HG03039 (cell line): Measurements from ENCODE around the gene SEMA6B.

Experiments used
- ATAC-seq: cut with Tn5 transposase; IDR thresholded peaks from one replicate; pipeline ENCODE4 v1.9.1; 2021; ENCODE audit warnings: mild to moderate bottlenecking, moderate library complexity; ENCODE audit not compliant: unreplicated experiment

The SEMA6B gene

DNA sequence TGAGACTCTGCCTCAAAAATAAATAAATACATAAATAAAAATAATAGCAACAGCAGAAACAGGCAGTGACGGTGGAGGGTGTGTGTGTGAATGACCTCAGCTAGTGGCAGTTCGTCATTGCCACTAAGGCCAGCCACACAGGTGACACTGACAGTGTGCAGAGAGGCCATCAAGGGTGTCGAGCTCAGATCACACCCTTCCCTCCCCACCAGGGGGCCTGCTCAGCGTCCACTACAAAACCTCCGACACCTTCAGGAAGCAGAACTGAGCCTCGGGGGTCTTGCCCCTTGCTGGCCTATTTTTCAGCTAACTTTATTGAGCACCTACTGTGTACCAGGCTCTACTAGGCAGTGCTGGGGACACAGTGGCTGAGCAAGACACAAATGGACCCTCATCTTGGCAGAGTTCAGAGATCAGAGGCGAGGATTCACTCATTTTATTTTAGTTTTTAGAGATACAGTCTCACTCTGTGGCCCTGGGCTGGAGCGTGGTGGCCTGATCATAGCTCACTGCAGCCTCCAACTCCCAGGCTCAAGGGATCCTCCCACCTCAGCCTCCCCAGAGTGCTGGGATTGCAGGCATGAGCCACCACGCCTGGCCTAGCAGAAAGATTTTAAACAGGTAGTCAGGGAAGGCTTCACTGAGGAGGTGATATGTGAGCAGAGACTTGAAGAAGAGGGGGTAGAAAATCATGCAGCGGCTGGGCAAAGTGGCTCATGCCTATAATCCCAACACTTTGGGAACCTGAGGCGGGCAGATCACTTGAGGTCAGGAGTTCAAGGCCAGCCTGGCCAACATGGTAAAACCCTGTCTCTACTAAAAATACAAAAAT is 30.3 kb upstream of the SEMA6B start:
- ATAC-seq: no peak

DNA sequence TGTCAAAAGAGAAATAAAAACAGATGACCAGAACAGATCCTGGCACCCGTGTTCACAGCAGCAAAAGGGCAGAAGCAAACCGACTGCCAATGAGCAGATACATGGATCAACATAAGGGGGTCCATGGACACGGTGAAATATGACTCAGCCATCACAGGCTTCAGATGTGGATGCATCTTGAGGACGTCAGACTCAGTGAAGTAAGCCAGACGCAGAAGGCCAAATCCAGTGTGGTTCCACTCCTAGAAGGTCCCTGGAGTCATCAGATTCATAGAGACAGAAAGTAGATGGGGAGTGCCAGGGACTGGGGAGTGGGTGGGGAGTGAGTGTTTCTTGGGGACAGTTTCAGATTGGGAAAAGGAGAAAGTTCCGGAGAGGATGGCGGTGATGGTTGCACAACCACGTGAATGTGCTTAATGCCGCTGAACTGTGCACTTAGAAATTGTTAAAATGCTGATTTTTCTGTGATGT is 28.8 kb upstream of the SEMA6B start:
- no peak for ATAC-seq

DNA sequence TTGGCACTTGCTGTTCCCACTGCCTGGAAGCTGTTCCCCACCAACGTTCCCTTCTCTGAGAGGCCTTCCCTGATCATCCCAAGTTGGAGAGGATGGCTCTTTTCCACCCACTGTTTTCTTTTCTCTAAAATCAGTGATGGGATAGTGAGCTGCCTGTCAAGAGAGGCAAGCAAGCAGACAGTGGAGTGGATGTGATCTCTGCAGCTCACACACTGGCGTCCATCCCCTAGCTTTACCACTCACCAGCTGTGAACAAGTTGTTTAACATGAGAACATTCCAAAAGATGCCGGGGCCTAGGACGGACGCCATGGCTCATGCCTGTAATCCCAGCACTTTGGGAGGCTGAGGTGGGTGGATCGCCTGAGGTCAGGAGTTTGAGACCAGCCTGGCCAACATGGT is 28.0 kb upstream of the SEMA6B start:
- ATAC-seq: no peak

DNA sequence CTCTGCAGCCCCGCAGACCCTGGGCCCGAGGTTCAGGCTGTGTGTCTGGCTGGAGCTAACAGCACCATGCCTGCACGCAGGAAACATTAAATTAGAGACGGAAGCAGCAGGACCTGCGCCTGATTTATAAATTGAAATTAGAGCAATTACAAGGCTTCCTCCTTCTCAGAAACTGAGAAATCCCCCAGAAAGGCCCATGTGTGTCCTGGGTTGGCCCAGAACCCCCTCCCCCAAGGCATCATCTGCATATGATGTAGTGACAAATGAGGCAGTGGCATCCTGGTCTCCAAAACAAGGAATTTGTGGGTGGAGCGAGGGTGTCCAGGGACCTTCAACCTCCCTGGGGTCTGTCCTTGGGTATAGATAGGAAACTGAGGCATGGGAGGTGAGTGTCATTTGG is 27.2 kb upstream of the SEMA6B start:
- no peak for ATAC-seq

DNA sequence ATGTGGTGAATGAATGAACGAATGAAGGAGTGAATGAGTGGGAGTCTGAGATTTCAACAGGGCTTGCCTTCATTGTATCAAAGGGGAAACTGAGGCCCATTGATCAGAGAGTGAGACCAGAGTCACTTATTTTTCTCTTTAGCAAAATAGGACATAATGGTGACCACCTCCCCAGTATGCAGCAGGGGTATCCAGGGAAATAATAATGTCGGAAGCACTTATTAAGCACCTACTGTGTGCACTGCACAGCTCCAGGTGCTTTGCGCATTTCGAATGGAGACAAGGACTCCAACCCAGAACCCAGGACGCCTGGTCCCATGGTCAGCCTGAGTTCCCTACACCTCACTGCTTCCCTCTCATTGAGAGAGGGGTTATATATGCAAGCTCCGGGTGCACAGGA is 26.8 kb upstream of the SEMA6B start:
- no peak for ATAC-seq

DNA sequence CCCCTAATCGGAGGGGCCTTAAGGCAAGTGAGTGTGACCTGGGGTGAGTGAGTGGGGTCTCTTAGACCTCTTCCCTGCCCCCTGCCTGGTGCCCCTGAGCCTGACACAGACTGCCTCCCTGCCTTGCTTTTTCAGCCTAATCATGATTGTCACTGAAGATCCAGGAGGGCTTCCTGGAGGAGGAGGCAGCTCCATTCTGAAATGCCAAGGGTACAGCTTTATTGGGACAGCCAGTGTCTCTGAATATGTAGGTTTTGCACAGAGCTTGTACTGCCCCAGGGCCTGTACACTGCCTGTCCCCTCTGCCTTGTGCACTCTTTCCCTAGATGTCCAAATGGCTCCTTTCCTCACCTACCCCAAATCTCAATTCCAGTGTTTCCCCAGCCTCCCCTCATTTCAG is 26.1 kb upstream of the SEMA6B start:
- ATAC-seq: no peak

DNA sequence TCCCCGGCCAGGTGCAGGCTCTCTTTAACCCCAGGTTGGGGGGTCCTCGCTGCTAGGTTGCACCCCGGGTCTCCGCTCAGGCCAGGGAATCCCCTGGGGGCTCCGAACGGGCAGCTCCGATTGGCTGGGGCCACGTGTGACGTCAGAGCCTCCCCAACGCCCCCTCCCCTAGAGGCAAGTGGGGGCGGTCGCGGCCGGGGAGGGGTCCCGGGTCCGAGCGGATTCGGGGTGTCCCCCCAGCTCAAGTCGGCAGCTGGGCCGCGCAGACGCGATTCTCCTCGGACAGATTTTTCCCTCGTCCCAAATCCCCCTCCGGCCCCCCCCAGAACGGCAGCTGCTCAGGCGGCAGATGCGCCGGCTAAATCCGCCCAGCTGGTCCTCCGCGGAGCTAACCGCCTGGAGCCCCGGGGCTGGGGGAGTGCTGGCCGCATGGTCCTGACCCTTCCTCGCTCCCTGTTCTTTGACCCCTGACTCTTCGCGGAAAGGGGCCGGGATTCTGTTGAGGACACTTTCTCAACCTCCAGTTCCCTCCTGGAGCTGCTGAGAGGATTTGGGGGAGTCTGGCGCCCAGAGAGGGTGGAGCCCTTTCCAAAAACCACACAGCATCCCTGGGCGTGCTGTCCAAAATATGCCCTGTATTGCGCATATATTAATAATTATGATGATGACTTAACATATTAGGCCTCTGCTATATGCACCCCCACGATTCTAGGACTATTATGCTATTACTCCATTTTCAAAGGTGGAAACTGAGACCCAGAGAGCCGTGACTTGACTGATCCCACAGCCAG is 25.4 kb upstream of the SEMA6B start:
- no peak for ATAC-seq

DNA sequence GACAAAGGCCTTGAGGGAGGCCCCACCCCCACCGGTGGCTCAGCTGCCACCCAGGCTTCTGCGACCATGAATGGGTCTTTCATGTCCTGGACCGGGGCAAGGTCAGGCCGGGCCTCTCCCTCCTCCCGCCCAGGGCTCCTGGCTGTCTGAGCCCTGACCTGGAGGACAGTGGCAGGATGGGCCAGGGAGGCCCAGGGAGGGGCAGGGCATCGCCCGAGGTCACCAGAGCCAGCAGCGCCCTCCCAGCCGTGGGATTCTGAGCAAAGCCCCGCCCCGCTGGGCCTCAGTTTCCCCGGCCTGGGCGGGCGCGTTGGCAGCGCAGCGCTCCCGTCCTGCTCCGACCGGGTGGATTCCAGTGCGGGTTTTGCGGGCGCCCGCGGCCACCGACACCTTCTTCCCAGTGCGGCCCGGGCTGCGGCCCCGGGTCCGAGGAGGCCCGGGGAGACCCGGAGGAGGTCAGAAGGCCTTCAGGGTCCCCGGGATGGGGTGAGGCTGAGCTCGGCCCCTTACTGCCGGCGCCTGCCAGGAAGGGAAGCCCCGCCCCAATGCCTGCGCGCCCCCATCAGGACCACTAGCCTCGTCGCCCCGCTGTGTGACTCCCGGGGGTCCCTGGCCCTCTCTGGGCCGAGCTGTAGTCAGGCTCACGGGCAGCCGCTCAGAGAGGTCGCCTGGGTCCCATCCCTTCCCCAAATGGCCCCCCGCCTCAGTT is 24.6 kb upstream of the SEMA6B start:
- ATAC-seq: no peak

DNA sequence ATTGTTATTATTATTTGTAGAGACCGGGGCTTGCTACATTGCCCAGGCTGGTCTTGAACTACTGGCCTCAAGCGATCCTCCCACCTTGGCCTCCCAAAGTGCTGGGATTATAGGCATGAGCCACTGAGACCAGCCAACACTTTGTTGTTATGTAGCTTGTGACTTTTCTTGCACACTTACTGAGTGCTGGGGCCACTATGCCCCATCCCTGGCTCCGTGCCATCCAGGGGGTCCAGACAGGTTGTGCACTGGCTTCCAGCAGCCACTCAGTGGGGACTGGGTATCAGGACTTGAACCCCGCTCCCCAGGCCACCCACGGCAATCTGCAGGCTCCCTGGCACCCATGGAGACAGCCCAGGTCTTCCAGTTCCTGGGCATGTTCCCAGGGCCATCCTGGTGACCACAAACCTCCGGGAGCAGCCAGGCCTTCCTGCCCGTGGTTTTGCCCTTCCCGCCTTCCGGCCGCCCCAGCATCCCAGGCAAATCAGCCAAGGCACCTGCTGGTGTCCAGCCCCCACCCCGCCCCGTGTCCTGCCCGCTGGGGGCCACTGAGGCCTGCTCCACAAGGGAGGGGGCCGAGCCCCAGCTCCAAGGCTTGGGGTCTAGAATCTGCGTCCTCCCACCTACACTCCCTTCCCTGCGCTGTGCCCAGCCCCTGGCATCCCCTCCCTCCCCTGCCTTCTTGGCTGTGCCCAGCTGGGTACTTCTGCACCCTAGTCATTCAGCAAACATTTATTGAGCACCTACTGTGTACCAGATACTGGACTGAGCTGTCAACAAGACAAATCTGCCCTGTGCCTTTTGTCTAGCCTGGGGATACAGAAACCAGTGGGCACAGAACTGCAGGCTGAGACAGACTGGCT is 23.7 kb upstream of the SEMA6B start:
- ATAC-seq: no peak

DNA sequence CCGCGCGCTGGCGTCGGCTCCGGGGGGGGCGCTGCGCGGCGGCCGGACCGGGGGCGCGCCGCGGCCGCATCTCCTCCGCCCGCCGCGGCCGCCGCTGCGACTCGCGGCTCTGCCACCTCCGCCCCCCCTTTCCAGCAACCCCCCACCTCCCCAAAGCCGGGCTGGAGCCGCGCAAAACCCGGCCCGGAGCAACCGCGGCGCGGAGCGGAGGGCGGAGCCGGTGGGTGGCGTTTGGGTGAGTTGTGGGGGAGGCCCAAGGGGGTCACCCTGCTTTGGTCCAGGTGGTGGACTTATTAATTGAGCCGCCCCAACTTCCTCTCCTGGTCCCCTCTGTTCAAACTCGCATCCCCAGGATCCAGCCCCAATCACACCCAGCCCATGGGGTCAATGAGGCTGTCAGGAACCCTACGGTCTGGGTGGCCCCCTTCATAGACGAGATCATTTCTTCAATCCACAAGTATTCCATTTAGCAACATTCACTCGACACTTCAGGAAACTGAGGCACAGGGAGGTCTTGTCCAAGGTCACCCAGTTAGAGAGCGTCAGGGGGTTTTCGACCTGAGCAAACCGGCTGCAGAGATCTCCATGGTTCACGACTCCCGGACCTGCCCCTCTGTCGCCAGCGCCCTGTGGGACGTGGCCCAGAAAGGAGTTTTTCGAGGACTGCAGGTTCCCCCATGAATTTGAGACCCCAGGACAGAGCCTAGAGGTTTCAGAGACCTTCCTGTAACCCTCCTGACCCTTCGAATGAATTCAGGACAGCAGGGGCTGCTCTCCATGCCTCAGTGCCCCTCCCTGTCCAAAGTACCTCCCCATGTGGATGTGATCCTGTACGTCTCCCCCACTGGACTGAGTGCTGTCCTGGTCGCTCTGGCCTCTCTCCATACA is 22.4 kb upstream of the SEMA6B start:
- no peak for ATAC-seq

DNA sequence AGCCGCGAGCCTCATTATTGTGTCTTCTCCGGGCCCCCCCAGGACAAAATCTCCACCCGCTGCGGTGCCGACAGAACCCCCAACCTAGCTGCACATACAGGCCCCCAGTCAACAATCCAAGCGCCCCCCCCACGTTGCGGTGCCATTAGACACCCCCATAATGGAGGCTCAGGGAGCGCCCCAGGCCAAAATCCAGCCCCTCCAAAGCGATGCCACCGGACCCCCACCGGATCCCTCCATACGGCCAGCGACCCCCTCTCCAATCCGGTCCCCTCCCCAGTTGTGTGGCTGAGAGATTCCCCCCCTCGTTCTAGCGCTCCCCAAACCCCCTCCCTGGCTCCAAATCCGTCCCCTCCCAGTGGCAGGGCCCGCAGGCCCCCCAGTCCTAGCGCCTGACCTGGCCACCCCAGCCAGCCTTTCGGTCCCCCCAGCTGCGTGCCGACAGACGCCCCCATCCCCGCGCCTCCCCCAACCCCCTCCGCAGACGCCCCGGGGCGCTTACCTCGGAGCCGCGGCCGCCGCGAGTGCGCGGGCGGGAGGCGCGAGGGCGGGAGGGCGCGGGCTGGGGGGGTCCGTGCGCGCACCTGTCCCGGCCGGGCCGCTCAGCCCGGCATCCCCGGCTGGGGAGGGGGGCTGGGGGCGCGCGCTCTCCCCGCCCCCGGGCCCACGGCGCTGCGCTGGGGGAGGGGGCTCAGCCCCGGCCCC is 21.6 kb upstream of the SEMA6B start:
- ATAC-seq: no peak

DNA sequence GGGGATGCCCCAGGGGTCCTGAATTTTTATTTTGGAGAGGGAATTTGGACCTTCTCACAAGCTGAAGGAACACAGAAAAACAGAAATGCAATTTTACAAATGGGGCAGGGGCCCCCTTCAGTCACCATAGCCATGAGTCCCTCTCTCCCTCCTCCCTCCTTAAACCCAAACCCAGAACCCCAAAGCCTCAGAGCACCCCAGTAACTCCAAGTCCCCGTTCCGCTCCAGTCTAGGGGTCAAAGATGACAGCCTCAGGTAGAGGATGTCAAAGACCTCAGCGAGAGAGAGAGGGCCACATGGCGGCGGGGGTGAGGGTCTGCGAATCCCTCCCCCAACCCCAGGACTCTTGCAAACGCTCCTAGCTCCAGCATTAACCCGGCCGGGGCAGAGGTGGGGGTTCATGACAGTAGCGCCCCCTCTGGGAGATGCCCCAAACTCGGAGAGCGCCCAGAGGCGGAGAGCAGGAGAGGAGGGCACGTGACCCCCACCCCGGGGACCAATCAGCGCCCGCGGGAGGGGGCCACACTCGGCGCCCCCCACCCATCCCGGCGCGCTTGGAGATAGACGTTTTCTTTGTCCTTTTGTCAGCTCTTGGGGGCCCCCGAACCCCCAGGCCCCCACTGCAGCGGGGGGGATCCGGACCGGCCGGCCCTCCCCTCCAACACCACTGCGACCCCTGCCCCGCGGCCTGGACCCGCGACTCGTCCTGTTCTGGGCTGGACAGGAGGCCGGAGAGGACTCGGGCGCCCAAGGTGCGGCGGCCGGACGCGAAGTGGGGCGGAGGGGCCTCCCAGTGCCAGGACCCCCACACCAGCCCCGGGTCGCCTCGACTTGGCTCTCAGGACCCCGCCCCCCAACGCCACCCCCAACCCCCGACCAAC is 20.8 kb upstream of the SEMA6B start:
- no peak for ATAC-seq

DNA sequence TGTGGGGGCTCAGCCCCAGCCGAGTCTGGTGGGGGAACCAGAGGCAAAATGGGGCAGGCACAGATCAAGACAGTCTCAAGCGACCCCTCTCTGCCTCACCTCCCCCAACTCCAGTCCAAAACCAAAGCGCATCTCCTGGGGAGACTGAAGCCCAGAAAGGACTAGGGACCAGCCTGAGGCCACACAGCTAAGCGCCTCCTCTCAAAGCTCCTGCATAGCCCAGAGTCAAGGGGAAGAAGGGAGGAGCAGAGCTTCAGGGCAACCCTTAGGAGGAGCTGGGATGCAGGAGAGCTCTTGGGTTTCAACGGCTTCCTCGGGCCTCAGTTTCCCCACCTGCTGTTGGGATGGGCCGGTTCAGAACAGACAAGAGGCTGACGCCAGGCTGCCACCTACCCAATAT is 19.9 kb upstream of the SEMA6B start:
- ATAC-seq: no peak

DNA sequence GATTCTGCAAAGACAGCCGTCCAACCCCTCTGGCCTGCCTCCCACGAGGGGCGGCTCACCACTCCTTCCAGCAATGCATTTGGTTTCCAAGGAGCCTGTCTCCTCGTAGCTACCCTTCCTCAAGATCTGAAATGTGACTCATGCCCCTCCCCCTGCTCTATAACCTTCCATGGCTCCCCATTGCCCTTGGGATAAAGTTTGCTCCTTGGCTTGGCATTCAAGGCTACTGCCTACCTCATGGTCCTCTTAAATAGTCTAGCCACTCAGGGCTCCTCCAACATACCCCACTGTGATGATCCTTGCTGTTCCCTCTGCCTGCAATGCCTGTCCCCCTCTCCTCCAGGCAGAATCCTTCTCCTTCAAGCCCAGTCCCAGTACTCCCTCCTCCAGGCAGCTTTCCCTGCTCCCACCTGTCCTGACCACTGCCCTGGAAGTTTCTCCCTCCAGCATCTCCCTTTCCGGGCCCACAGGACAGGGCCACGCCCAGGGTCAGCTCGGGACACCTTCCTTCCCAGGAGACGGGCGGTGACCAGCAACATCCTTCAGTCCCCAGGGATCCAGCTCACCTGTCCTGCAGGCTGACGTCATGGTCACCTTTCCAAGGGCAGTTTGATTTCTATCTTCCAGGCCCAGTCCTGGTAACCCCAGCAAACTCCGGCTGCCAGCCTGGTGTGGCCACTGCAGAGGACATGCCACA is 19.2 kb upstream of the SEMA6B start:
- ATAC-seq: no peak

DNA sequence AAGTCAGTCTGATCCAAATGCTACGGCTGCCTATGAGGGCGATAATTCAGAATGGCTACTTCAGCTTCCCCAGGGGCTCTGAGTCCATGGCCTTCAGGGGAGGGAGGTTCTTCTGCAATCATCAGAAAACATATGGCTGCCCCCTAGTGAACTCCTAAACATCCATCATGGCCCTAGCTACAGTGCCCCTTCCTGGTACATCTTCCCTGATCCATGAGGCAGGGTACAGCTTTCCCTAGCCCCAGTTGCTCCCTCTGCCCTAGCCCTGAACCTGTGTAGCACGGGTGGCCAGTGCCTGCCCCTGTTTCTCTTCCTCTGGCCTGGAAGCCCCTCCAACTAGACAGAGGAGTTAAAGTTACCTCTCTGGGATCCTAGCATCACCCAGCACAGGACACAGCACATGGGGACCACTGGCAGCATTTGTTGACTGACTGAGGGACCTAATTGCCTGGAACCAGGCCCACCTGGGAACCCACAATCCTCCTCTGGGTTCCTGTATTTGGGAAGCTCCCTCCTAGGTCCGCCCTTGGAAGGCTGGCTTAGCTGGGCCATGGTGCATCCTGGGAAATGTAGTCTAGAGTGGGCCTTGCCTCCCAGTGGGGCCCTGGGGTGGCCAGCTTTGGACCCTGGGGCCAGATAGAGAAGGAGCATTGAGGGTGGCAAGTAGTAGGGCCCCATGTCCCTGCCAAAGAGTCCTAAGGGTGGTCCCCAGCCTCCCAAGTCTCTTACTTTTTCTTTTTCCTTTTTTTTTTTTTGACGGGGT is 17.7 kb upstream of the SEMA6B start:
- ATAC-seq: no peak

DNA sequence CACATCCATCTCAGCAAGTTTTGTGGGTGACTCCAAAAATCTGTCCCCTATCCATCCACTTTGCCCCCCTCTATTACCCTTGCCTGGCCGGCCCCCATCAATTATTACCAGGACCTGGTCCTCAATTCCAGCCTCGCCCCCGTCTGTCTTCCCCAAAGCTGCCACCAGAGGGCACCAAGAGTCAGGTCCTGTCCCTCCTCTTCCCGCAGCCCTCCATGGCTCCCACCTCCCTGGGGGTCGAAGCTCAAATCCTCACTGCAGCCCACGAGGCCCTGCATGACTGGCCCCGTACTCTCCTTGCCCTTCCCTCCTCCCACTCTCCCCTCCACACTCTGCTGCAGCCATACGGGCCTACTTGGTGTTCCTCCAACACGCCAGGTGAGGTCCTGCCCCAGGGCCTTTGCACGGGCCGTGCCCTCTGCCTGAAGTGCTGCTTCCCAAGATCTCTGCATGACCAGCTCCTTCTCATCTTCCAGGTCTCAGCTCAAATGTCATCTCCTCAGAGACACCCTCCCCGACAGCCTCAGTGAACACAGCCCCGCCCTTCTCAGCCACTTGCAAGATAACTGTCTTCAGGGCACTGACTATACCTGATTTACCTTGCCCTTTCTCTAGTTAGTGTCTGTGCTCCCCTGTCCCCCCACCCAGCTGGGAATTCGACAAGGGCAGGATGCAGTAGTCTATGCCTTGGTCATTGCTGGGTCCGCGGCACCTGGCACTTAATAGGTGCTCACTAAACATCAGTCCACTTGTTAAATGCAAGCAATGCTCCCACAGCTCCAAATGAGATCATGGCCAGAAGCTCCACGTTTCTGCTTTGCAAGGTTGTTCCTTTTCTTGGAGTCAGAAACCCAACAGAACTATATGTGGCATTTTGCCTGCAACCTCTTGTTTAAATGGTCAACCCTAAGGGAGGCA is 16.8 kb upstream of the SEMA6B start:
- no peak for ATAC-seq
